Smooth muscle cell (in vitro differentiated cells): ENCODE results near the gene BCL10. TPM values are rescaled to one million over a fixed set of nuclear protein-coding genes. Genes with fewer than 3 reads are reported as not detected.
A peak's percentile ranks its signal among the peaks of the same experiment; 100 is the strongest.

Source experiments
- DNase-seq: peaks from one replicate; lab custom pipeline; 2025; ENCODE audit not compliant: unreplicated experiment; lab: John Stamatoyannopoulos, UW
- H2AFZ ChIP-seq: fragments of 200-600 bp; sonication (generic); 2 replicates; pipeline ENCODE4 v1.6.0; 2016; ENCODE audit warnings: antibody characterized with exemption, low read depth, mild to moderate bottlenecking
- H3F3A ChIP-seq: fragments of 200-600 bp; sonication (generic); 2 replicates; pipeline ENCODE4 v1.6.0; 2017; ENCODE audit warnings: antibody characterized with exemption, low read depth
- H3K27ac ChIP-seq: fragments of 200-600 bp; sonication (generic); 2 replicates; pipeline ENCODE4 v1.5.1; 2016; ENCODE audit warnings: low read depth, mild to moderate bottlenecking
- H3K27me3 ChIP-seq: fragments of 200-600 bp; sonication (generic); 2 replicates; pipeline ENCODE4 v1.6.1; 2016; ENCODE audit warnings: low read depth, mild to moderate bottlenecking
- H3K36me3 ChIP-seq: fragments of 200-600 bp; sonication (generic); 2 replicates; pipeline ENCODE4 v1.5.1; 2016; ENCODE audit warnings: low read depth
- H3K4me1 ChIP-seq: fragments of 200-600 bp; sonication (generic); 2 replicates; pipeline ENCODE4 v1.5.1; 2016; ENCODE audit warnings: low read depth
- H3K4me2 ChIP-seq: fragments of 200-600 bp; sonication (generic); 2 replicates; pipeline ENCODE4 v1.6.0; 2016; ENCODE audit warnings: mild to moderate bottlenecking
- H3K4me3 ChIP-seq: fragments of 200-600 bp; sonication (generic); 2 replicates; pipeline ENCODE4 v1.5.1; 2016; ENCODE audit warnings: mild to moderate bottlenecking
- H3K79me2 ChIP-seq: fragments of 200-600 bp; sonication (generic); 2 replicates; pipeline ENCODE4 v1.6.0; 2016; ENCODE audit warnings: low read depth, mild to moderate bottlenecking
- H3K9ac ChIP-seq: fragments of 200-600 bp; sonication (generic); 2 replicates; pipeline ENCODE4 v1.6.0; 2016; ENCODE audit warnings: low read depth
- H3K9me3 ChIP-seq: fragments of 200-600 bp; sonication (generic); replicated peaks from 2 replicates; pipeline ENCODE4 v1.5.1; 2016; ENCODE audit warnings: low read depth
- H4K20me1 ChIP-seq: fragments of 200-600 bp; sonication (generic); 2 replicates; pipeline ENCODE4 v1.6.0; 2016; ENCODE audit warnings: low read depth
- WGBS: methylation state at CpG from one replicate; pipeline ENCODE4 v1.1.7; 2016; ENCODE audit warnings: low lambda C conversion rate; 5-methylcytosine and 5-hydroxymethylcytosine counted together
- polyA plus RNA-seq: library from polyadenylated mRNA; unstranded; fragments of >200 nt; fragmentation: Nextera tagmentation; extraction: Ambion mirVana; gene quantifications from 2 replicates; pipeline ENCODE4 v1.2.1, GENCODE V29; 2016
- total RNA-seq: library from RNA; depleted of rRNA; stranded (reverse); fragments of >200 nt; gene quantifications from 2 replicates; pipeline ENCODE4 v1.2.3, GENCODE V29; 2014
- TF ChIP-seq, protein P1 (sequence below): fragments of 200-600 bp; sonication (generic); IDR thresholded peaks from 2 replicates; pipeline ENCODE4 v1.5.1; 2017; ENCODE audit warnings: borderline replicate concordance, mild to moderate bottlenecking, antibody characterized with exemption; ENCODE audit not compliant: insufficient read depth, poor library complexity, severe bottlenecking

BCL10 gene
- total and polyA plus RNA-seq, 2 experiments from 2014 or later: 21.4 to 34.3 TPM

DNA sequence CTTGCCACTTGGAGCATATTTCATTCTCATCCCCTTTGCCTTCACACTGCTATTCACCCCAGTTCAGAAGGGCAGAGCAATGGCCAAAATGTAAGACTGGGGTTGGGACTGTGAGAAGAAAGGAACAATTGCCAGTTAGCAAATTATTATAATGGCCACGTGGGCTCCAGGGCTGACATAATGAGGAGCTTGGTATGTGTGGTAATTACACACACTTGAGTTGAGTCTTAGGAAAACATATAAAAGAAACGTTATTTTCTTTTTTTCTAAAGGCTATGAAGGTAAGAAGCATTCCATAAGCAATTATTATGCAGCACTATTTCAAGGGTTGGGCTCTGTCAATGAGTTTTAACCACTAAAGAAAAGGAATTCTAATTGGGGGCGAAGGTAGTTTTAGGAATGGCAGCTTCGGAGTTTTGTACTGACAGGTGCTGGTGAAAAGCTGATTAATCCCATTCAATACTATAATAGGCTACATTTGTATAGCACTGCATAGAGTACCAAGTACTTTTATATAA, 32.5 kb upstream of the BCL10 start:
- H3K9ac ChIP-seq: no peak overlapping the region
- H3F3A ChIP-seq: no peaks in the 10 kb centered on the region
- H3K79me2 ChIP-seq: no peaks in the 10 kb centered on the region
- no peak overlapping the region for H3K4me2 ChIP-seq
- no peak overlapping the region for H3K4me3 ChIP-seq
- H3K4me1 ChIP-seq: no peaks in the 10 kb centered on the region
- H3K36me3 ChIP-seq: no peaks in the 10 kb centered on the region
- no peak overlapping the region for H3K27ac ChIP-seq
- DNase-seq: no peak
- no peaks in the 10 kb centered on the region for H3K27me3 ChIP-seq
- H2AFZ ChIP-seq: no peak overlapping the region
- no peaks in the 10 kb centered on the region for H3K9me3 ChIP-seq
- 61% methylated on average over 4 of the region's 4 CpGs for WGBS
- TF ChIP-seq, protein P1, sequence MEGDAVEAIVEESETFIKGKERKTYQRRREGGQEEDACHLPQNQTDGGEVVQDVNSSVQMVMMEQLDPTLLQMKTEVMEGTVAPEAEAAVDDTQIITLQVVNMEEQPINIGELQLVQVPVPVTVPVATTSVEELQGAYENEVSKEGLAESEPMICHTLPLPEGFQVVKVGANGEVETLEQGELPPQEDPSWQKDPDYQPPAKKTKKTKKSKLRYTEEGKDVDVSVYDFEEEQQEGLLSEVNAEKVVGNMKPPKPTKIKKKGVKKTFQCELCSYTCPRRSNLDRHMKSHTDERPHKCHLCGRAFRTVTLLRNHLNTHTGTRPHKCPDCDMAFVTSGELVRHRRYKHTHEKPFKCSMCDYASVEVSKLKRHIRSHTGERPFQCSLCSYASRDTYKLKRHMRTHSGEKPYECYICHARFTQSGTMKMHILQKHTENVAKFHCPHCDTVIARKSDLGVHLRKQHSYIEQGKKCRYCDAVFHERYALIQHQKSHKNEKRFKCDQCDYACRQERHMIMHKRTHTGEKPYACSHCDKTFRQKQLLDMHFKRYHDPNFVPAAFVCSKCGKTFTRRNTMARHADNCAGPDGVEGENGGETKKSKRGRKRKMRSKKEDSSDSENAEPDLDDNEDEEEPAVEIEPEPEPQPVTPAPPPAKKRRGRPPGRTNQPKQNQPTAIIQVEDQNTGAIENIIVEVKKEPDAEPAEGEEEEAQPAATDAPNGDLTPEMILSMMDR: no peak
- H4K20me1 ChIP-seq: no peaks in the 10 kb centered on the region

DNA sequence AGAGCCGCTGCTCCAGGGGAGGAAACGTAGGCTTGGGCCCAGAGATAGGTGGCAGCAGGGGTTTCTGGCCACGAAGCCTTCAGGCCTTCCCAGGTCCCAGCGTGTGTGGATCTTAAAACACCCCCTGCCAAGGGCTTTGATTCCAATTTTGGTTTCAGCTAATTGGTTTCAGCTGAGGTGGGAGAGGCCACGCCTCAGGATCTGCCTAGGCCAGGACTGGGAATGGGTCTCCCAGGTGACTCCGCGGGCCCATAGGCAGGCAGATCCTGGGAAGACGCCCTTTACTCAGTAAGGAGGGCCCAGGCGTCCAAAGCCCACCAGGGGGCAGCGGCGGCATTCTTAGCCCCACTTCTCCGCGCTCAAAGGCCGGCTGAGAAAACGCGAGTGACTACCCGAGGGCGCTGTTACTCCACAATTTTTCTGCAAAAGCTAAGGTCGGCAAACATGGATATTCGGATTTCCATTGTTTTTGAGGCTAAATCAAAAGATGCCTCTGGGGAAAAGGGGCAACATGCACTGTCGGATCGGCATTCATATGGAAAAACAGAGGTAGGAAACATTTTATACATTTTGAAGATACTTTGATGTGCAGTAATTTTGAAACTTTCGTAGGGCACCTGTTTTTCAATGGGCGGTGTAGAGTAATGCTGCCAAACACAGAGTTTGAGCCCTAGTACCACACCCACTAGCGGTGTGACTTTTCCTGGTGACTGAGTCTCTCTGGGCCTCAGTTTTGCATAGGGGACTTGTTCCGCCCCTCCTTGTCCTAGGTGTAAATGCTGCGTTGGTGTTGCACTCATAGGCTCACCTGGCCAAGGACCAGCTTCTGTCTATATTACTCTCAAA, 31.8 kb upstream of the BCL10 start:
- H3K27me3 ChIP-seq: no peaks in the 10 kb centered on the region
- H3K4me1 ChIP-seq: no peaks in the 10 kb centered on the region
- no peaks in the 10 kb centered on the region for H3F3A ChIP-seq
- no peaks in the 10 kb centered on the region for H4K20me1 ChIP-seq
- no peak overlapping the region for H3K9ac ChIP-seq
- no peak overlapping the region for H3K4me3 ChIP-seq
- TF ChIP-seq, protein P1: peak; percentile 97
- DNase-seq: peak; percentile 63
- no peak overlapping the region for H3K4me2 ChIP-seq
- H3K36me3 ChIP-seq: no peaks in the 10 kb centered on the region
- no peak overlapping the region for H3K27ac ChIP-seq
- 23% methylated on average over 27 of the region's 27 CpGs for WGBS
- no peaks in the 10 kb centered on the region for H3K79me2 ChIP-seq
- H3K9me3 ChIP-seq: no peaks in the 10 kb centered on the region
- no peak overlapping the region for H2AFZ ChIP-seq

DNA sequence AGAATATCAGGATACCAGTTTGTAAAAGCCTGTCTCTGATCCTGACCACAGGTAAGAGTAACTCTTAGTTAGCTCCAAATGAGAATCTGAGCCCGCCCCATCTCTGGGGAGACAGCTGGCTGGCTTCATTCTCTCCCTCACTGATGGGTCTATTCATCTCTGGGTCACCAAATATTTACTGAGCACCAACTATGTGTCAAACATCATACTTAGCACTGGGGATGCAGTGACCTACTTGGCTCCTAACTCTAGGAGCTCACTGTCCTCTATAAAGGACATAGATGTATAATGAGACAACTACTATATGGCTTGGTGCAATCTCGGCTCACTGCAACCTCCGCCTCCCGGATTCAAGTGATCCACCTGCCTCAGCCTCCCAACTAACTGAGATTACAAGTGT, 29.8 kb upstream of the BCL10 start:
- Histone ChIP-seq H3F3A (no peaks in the 10 kb centered on the region), H2AFZ (no peak overlapping the region), H3K27ac (no peak overlapping the region), H3K4me3 (no peak overlapping the region), H3K4me2 (no peak overlapping the region), H3K27me3 (no peaks in the 10 kb centered on the region), H3K9ac (no peak overlapping the region), H3K79me2 (no peaks in the 10 kb centered on the region), H3K36me3 (no peaks in the 10 kb centered on the region), H4K20me1 (no peaks in the 10 kb centered on the region), H3K4me1 (no peaks in the 10 kb centered on the region), H3K9me3 (no peaks in the 10 kb centered on the region)
- WGBS: 95% methylated on average over 4 of the region's 4 CpGs
- TF ChIP-seq, protein P1: no peak
- no peak for DNase-seq
